ENCODE results near the gene PICK1.

DNA sequence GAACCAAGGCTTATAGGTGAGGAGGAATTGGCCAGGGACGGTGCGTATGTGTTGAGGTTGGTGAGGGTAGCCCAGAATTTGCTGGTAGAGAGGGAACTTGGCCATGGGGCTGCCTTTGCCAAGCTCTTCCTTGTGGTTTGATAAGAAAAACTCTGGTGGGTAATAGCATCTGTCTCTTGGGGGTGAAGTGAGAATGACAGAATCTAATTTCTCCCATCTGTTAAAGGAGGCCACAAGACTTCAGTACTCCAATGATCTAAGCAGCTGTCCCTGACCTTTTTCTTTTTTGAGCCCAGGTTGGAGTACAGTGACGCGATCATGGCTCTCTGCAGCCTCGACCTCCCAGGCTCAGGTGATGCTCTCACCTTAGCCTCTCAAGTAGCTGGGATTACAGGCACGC is 36.0 kb upstream of the PICK1 start:
- TF ChIP-seq POLR2A (IDR thresholded peaks at IDR 0.05; ENCODE audit: extremely low read depth, insufficient read length) (no peak), MYC (IDR thresholded peaks at IDR 0.05; ENCODE audit: low read depth, low read length) (no peak)
- TF ChIP-seq, protein P1, sequence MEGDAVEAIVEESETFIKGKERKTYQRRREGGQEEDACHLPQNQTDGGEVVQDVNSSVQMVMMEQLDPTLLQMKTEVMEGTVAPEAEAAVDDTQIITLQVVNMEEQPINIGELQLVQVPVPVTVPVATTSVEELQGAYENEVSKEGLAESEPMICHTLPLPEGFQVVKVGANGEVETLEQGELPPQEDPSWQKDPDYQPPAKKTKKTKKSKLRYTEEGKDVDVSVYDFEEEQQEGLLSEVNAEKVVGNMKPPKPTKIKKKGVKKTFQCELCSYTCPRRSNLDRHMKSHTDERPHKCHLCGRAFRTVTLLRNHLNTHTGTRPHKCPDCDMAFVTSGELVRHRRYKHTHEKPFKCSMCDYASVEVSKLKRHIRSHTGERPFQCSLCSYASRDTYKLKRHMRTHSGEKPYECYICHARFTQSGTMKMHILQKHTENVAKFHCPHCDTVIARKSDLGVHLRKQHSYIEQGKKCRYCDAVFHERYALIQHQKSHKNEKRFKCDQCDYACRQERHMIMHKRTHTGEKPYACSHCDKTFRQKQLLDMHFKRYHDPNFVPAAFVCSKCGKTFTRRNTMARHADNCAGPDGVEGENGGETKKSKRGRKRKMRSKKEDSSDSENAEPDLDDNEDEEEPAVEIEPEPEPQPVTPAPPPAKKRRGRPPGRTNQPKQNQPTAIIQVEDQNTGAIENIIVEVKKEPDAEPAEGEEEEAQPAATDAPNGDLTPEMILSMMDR (IDR thresholded peaks at IDR 0.05; ENCODE audit: low read depth, low read length): no peak
- TF ChIP-seq, protein P2, sequence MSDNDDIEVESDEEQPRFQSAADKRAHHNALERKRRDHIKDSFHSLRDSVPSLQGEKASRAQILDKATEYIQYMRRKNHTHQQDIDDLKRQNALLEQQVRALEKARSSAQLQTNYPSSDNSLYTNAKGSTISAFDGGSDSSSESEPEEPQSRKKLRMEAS (IDR thresholded peaks at IDR 0.05; ENCODE audit: low read depth, low read length): no peak

All from NB4 (cell line).